Activated T-helper 17 cell treated with anti-CD3 and anti-CD28 coated beads, Interleukin-2, amount 50 U/mL, for 72 hours (primary cell): ENCODE measurements around the gene RMDN2. TPM values are rescaled to one million over a fixed set of nuclear protein-coding genes. Genes with fewer than 3 reads are reported as not detected.
A peak's percentile ranks its signal among the peaks of the same experiment; 100 is the strongest.
"Not testable (repeated sequence)": the region's sequence is repeated elsewhere in the genome, so short reads cannot be mapped to it uniquely, and the experiment has no call there.

Source experiments
- ATAC-seq: fragments of 150-1000 bp; cut with Tn5 transposase; replicated peaks from 2 replicates; pipeline ENCODE4 v1.10.0; 2021; ENCODE audit warnings: mild to moderate bottlenecking, moderate library complexity
- H3K27ac Mint-ChIP-seq: one replicate; pipeline ENCODE4 v1.8.0; 2022; ENCODE audit warnings: mixed read lengths
- H3K27me3 Mint-ChIP-seq: one replicate; pipeline ENCODE4 v1.8.0; 2022; ENCODE audit warnings: mixed read lengths
- H3K36me3 Mint-ChIP-seq: one replicate; pipeline ENCODE4 v1.8.0; 2022; ENCODE audit warnings: low read depth, mild to moderate bottlenecking, mixed read lengths
- H3K4me1 Mint-ChIP-seq: one replicate; pipeline ENCODE4 v1.8.0; 2022; ENCODE audit warnings: mixed read lengths
- H3K4me3 Mint-ChIP-seq: one replicate; pipeline ENCODE4 v1.8.0; 2022; ENCODE audit warnings: mild to moderate bottlenecking, mixed read lengths
- H3K9me3 Mint-ChIP-seq: one replicate; pipeline ENCODE4 v1.8.0; 2022; ENCODE audit warnings: mixed read lengths
- total RNA-seq, 2 donors: library from RNA; stranded (reverse); gene quantifications; one replicate each; pipeline ENCODE4 v1.2.3, GENCODE V29; 2022

The RMDN2 gene
- total RNA-seq, 2 donors from 2014 or later = 1.4 to 2.0 TPM

DNA sequence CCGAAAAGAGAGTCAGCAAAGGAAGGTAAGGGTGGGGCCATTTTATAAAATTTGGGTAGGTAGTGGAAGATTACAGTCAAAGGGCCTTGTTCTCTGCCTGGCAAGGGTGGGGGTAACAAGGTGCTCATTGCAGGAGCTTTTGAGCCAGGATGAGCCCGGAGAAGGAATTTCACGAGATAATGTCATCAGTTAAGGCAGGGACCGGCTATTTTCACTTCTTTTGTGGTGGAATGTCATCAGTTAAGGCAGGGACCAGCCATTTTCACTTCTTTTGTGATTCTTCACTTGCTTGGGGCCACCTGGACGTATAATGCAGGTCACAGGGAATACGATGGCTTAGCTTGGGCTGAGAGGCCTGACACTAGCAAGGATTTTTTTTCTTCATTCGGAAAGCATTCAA is 92.7 kb downstream of the RMDN2 start:
- H3K36me3 Mint-ChIP-seq = no peaks in the 10 kb centered on the region
- no peak for ATAC-seq
- no peaks in the 10 kb centered on the region for H3K9me3 Mint-ChIP-seq
- no peak overlapping the region for H3K27ac Mint-ChIP-seq
- no peak overlapping the region for H3K4me3 Mint-ChIP-seq
- H3K4me1 Mint-ChIP-seq = no peaks in the 10 kb centered on the region
- H3K27me3 Mint-ChIP-seq = no peaks in the 10 kb centered on the region

DNA sequence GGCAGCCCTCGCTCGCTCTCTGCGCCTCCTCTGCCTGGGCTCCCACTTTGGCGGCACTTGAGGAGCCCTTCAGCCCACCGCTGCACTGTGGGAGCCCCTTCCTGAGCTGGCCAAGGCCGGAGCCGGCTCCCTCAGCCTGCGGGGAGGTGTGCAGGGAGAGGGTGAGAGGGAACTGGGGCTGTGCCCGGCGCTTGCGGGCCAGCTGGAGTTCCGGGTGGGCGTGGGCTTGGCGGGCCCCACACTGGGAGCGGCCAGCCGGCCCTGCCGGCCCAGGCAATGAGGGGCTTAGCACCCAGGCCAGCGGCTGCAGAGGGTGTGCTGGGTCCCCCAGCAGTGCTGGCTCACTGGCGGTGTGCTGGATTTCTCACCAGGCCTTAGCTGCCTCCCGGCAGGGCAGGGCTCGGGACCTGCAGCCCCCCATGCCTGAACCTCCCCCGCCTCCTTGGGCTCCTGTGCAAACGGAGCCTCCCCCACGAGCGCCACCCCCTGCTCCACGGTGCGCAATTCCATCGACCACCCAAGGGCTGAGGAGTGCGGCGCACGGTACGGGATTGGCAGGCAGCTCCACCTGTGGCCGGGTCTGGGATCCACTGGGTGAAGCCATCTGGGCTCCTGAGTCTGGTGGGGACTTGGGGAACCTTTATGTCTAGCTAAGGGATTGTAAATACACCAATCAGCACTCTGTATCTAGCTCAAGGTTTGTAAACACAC is 95.4 kb downstream of the RMDN2 start:
- H3K9me3 Mint-ChIP-seq, ATAC-seq, H3K27ac Mint-ChIP-seq, H3K4me1 Mint-ChIP-seq, H3K27me3 Mint-ChIP-seq, H3K36me3 Mint-ChIP-seq, H3K4me3 Mint-ChIP-seq: not testable (repeated sequence)

GRCh38 chr2:38021589-38021988 is 96.5 kb downstream of the RMDN2 start:
- H3K4me3 Mint-ChIP-seq = no peak overlapping the region
- H3K27ac Mint-ChIP-seq = no peak overlapping the region
- H3K9me3 Mint-ChIP-seq = no peaks in the 10 kb centered on the region
- no peak for ATAC-seq
- H3K36me3 Mint-ChIP-seq = no peaks in the 10 kb centered on the region
- peaks cover 5% of the 10 kb centered on the region for H3K27me3 Mint-ChIP-seq
- no peaks in the 10 kb centered on the region for H3K4me1 Mint-ChIP-seq

DNA sequence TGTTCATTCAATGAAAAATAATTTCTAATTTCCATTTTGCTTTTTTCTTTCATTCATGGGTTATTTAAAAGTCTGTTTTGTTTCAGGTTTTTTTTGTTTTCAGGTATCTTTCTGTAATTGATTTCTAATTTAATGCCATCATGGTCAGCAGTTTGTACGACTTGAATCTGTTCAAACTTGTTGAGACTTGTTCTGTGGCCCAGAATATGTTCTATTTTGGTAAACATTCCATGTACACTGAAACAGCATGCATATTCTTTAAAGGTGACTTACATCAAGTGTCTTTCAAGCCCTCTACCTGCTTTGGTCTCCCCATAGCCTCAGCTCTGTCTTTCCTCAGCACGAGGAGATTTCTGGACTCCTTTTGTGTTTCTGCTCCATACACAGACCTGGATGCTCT is 101.8 kb downstream of the RMDN2 start:
- H3K4me1 Mint-ChIP-seq = no peaks in the 10 kb centered on the region
- no peak for ATAC-seq
- H3K9me3 Mint-ChIP-seq = no peaks in the 10 kb centered on the region
- no peak overlapping the region for H3K4me3 Mint-ChIP-seq
- H3K36me3 Mint-ChIP-seq = no peaks in the 10 kb centered on the region
- no peak overlapping the region for H3K27ac Mint-ChIP-seq
- peaks cover 18% of the 10 kb centered on the region for H3K27me3 Mint-ChIP-seq

DNA sequence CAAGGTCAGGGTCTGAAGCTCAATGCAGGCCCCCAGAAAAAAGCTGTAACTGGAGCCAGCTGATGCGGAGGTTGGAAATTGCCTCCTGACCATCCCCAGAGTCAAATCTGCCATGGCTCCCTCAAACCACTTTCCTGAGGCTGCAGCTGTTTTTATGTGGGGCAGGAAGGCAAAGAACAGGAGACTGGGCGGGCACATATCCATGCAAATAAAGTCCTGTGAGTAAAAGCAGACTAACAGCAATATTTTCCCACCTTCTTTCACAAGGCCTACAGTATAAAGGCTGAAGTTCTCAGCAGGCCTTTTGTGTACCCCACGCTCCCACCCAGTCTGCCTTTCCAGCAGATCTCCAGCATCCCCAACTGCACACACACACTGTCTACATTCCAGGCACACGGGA is 103.7 kb downstream of the RMDN2 start:
- no peak for ATAC-seq
- H3K27me3 Mint-ChIP-seq = peaks cover 24% of the 10 kb centered on the region
- H3K4me1 Mint-ChIP-seq = no peaks in the 10 kb centered on the region
- no peaks in the 10 kb centered on the region for H3K36me3 Mint-ChIP-seq
- H3K9me3 Mint-ChIP-seq = no peaks in the 10 kb centered on the region
- H3K4me3 Mint-ChIP-seq = no peak overlapping the region
- H3K27ac Mint-ChIP-seq = no peak overlapping the region

DNA sequence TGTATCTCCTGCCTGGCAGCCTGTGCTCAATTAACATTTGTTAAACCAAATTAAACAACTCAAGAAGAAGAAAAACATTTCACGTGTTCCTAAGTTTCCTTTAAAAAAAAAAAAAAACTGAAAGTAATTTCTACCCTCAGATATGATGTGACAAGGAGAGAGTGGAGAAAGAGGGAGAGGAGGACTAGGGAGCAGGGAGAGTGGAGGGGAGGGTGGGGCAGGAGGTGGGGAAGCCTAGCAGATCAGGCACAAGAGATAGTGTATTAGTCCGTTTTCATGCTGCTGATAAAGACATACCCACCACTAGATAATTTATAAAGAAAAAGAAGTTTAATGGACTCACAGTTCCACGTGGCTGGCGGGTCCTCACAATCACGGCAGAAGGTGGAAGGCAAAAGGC is 104.4 kb downstream of the RMDN2 start:
- H3K4me3 Mint-ChIP-seq = no peak overlapping the region
- no peak for ATAC-seq
- no peaks in the 10 kb centered on the region for H3K36me3 Mint-ChIP-seq
- peaks cover 24% of the 10 kb centered on the region for H3K27me3 Mint-ChIP-seq
- H3K27ac Mint-ChIP-seq = no peak overlapping the region
- H3K9me3 Mint-ChIP-seq = no peaks in the 10 kb centered on the region
- no peaks in the 10 kb centered on the region for H3K4me1 Mint-ChIP-seq

DNA sequence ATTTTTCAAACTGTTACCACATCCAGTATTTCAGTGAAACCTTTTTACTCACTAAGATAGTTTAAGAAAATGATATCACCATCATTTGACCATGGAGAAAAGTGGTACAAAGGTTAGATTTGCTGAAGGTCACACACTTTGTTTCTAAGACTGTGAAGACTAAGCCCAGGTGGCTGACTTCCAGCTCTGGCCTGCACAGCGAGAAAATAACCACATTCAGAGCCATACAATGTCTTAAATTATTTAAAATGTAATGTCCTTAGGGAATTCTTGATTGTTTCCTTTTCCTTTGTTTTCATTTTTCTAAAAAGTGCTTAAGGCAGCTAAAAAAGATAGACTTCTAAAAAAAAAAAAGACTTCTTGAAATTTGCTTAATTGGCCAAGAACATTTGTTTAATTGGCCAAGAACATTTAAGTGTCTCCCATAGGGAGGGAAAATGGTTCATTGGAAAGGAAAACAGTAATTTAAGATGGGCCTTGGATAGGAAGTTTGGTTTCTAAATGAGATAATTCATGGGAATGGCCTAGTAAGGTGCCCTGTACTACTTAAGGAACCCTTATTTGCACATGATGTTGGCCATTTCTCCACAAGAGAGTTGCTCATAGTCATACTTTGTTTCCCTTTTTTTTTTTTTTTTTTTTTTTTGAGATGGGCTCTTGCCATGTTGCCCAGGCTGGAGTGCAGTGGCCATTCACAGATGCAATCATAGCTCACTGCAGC is 105.7 kb downstream of the RMDN2 start:
- Mint-ChIP-seq H3K4me3 (no peak overlapping the region), H3K27ac (no peak overlapping the region), H3K4me1 (no peaks in the 10 kb centered on the region), H3K27me3 (peaks cover 32% of the 10 kb centered on the region), H3K36me3 (no peaks in the 10 kb centered on the region), H3K9me3 (no peaks in the 10 kb centered on the region)
- no peak for ATAC-seq

DNA sequence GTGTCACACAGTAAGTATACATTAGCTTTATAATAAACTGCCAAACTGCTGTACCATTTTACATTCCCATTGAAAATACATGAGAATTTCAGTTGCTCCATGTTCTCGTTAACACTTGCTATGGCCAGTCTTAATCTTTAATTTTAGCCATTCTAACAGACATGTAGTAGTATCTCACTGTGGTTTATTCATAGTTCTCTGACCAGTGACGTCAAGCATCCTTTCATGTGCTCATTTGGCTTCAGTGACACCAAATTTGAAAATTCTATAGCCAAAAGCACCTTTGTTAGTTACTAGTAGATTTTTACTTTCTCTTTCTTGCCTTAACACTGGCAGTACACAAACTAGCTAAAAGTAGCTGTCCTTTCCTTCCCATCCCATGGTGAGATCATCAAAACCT is 107.9 kb downstream of the RMDN2 start:
- ATAC-seq = no peak
- H3K4me3 Mint-ChIP-seq = no peak overlapping the region
- peaks cover 3% of the 10 kb centered on the region for H3K36me3 Mint-ChIP-seq
- no peak overlapping the region for H3K27ac Mint-ChIP-seq
- H3K4me1 Mint-ChIP-seq = peaks cover 13% of the 10 kb centered on the region
- H3K27me3 Mint-ChIP-seq = peaks cover 38% of the 10 kb centered on the region
- no peaks in the 10 kb centered on the region for H3K9me3 Mint-ChIP-seq

GRCh38 chr2:38033646-38034045 is 108.6 kb downstream of the RMDN2 start:
- ATAC-seq = no peak
- peaks cover 16% of the 10 kb centered on the region for H3K4me1 Mint-ChIP-seq
- peaks cover 36% of the 10 kb centered on the region for H3K27me3 Mint-ChIP-seq
- H3K4me3 Mint-ChIP-seq = no peak overlapping the region
- H3K27ac Mint-ChIP-seq = no peak overlapping the region
- no peaks in the 10 kb centered on the region for H3K9me3 Mint-ChIP-seq
- H3K36me3 Mint-ChIP-seq = peaks cover 6% of the 10 kb centered on the region

DNA sequence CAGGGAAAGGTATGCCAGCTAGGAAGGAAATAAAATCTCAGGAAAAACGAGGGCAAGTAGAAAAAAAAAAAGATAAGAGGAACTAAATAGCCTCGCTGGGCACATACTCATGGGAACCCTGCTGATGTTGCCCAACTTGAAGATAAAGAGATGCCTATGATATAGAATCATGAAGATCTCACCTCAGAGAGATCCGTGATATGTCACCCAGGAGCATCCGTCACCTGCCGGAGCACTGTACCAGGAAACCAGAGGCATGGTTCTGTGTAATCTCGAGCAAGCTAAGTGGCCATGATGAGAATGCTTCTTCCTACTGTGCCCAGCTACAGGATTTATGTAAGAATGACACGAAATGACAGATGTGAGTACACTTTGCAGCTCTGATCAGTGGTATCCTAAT is 110.9 kb downstream of the RMDN2 start:
- peaks cover 19% of the 10 kb centered on the region for H3K4me1 Mint-ChIP-seq
- no peak overlapping the region for H3K4me3 Mint-ChIP-seq
- no peak overlapping the region for H3K27ac Mint-ChIP-seq
- no peak for ATAC-seq
- H3K27me3 Mint-ChIP-seq = peaks cover 43% of the 10 kb centered on the region
- no peaks in the 10 kb centered on the region for H3K9me3 Mint-ChIP-seq
- H3K36me3 Mint-ChIP-seq = peaks cover 6% of the 10 kb centered on the region

GRCh38 chr2:38037325-38037724 is 112.2 kb downstream of the RMDN2 start:
- peaks cover 19% of the 10 kb centered on the region for H3K4me1 Mint-ChIP-seq
- H3K36me3 Mint-ChIP-seq = peaks cover 6% of the 10 kb centered on the region
- peak; percentile 58 for ATAC-seq
- peaks cover 47% of the 10 kb centered on the region for H3K27me3 Mint-ChIP-seq
- peak overlapping the region; percentile 99 for H3K27ac Mint-ChIP-seq
- H3K4me3 Mint-ChIP-seq = peak overlapping the region; percentile 94
- peaks cover 1% of the 10 kb centered on the region for H3K9me3 Mint-ChIP-seq

DNA sequence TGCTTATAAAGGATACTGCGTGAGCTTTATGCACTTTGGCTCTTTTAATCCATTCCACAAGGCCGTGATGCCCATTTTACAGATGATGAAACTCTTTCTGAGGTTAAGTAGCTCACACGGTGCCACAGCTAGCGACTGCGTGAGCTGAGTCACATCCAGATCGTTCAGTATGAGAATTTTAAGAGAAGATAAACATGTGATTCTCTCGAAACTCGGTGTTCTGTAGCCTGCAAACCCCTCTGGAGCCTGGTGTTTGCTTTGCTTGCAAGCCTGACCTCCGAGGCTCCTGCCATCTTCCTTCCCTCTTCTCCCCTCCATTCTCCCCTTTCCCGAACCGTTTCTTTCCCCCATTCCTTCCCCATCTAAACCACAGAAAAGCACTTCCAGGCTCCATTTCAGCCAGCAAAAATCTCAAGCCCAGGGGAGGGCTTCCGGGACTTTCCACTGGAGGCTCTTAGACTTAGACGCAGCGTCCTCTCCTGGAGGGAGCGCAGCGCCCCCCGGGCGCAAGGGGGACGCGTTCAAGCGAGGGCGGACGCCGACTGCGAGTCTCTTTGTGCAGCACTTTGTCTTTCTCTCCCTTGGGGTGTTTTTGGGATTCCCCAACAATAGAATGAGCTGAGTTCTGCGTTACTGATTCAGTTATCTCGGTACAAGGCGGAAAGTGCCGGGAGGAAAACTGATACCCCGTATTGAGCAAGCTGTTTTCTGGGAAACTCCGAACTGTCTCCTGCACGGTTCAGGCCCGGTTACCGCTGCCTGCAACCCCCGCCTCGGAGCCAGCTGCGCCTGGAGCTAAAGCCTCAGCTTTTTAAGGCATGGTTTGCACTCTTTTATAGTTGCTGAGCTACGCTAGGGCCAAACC is 112.9 kb downstream of the RMDN2 start:
- Mint-ChIP-seq H3K27ac (peak overlapping the region; percentile 99), H3K36me3 (peaks cover 6% of the 10 kb centered on the region), H3K4me3 (peak overlapping the region; percentile 94), H3K27me3 (peaks cover 53% of the 10 kb centered on the region), H3K4me1 (peaks cover 19% of the 10 kb centered on the region), H3K9me3 (peaks cover 7% of the 10 kb centered on the region)
- ATAC-seq = peak; percentile 92

- no peak for ATAC-seq
- peaks cover 6% of the 10 kb centered on the region for H3K36me3 Mint-ChIP-seq
- H3K4me1 Mint-ChIP-seq = peaks cover 19% of the 10 kb centered on the region
- H3K27ac Mint-ChIP-seq = peak overlapping the region; percentile 99
- H3K4me3 Mint-ChIP-seq = peak overlapping the region; percentile 94
- H3K27me3 Mint-ChIP-seq = peaks cover 55% of the 10 kb centered on the region
- H3K9me3 Mint-ChIP-seq = peaks cover 7% of the 10 kb centered on the region
These were observed 113.6 kb downstream of the RMDN2 start for GRCh38 chr2:38038682-38039081.

GRCh38 chr2:38039121-38039910 is 114.2 kb downstream of the RMDN2 start:
- ATAC-seq = no peak
- Mint-ChIP-seq H3K27ac (no peak overlapping the region), H3K4me3 (no peak overlapping the region), H3K9me3 (peaks cover 7% of the 10 kb centered on the region), H3K27me3 (peaks cover 57% of the 10 kb centered on the region), H3K4me1 (peaks cover 19% of the 10 kb centered on the region), H3K36me3 (peaks cover 6% of the 10 kb centered on the region)
